NT2/D1 (cell line): ENCODE data around the gene PSME3.

Experiments
- SUZ12 ChIP-seq: IDR thresholded peaks from 2 replicates; pipeline ENCODE4 v1.6.1; 2011; ENCODE audit not compliant: insufficient read length, insufficient read depth; ENCODE audit errors: extremely low read depth
- YY1 ChIP-seq: IDR thresholded peaks from 2 replicates; pipeline ENCODE4 v1.6.1; 2011; ENCODE audit not compliant: insufficient read length, insufficient read depth

DNA sequence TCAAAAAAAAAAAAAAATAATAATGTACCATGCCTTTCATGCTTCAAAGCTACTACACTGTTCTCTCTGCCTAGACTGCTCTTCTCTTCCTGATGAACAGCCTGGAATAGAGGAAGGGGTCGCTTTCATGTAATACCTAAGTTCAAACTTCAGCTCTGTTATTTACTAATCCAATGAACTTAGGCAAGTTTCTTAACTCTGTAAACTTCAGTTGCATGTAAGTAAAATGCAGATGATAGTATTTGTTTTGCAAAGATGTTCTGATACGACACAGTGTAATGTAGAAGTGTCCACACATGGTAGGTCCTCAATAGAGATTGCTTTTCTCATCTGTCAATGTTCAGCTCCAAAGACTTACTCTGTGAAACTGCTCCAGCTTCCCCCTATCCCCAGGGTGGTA is 41.2 kb upstream of the PSME3 start:
- TF ChIP-seq YY1 (no peak), SUZ12 (no peak)
